T-helper 17 cell (primary cell): Measurements from ENCODE around the gene UBR3. TPM values are rescaled to one million over a fixed set of nuclear protein-coding genes. Genes with fewer than 3 reads are reported as not detected.
"Not testable (repeated sequence)": the region's sequence is repeated elsewhere in the genome, so short reads cannot be mapped to it uniquely, and the experiment has no call there.

Experiments used
- ATAC-seq: fragments of 150-1000 bp; cut with Tn5 transposase; 2 replicates; pipeline ENCODE4 v1.10.0; 2021; ENCODE audit warnings: mild to moderate bottlenecking, moderate library complexity
- DNase-seq, 3 donors: peaks; one replicate each; pipeline versions ENCODE4 v3.0.0 to v3.0.0-alpha.2; 2020 to 2021
- H3K9me3 ChIP-seq: one replicate; pipeline ENCODE4 v1.7.0; 2013; ENCODE audit warnings: low read length, mild to moderate bottlenecking; ENCODE audit not compliant: control insufficient read depth, poor library complexity, severe bottlenecking
- H3K27ac Mint-ChIP-seq: one replicate; pipeline ENCODE4 v1.8.0; 2022; ENCODE audit warnings: mild to moderate bottlenecking, moderate library complexity, mixed read lengths
- H3K27me3 Mint-ChIP-seq: one replicate; pipeline ENCODE4 v1.8.0; 2022; ENCODE audit warnings: mixed read lengths
- H3K36me3 Mint-ChIP-seq: one replicate; pipeline ENCODE4 v1.8.0; 2022; ENCODE audit warnings: low read depth, mixed read lengths
- H3K4me1 Mint-ChIP-seq: one replicate; pipeline ENCODE4 v1.8.0; 2022; ENCODE audit warnings: mild to moderate bottlenecking, mixed read lengths
- H3K4me3 Mint-ChIP-seq: one replicate; pipeline ENCODE4 v1.8.0; 2022; ENCODE audit warnings: mild to moderate bottlenecking, moderate library complexity, mixed read lengths
- total RNA-seq, 4 donors: library from RNA in 2 of 4; stranded (reverse) in 2 of 4; gene quantifications; one replicate each; pipeline ENCODE4 v1.2.3 and lab custom pipeline; 2022 to 2026

Gene UBR3
- total RNA-seq, 2 donors from 2014 or later = 33.6 to 34.9 TPM

DNA sequence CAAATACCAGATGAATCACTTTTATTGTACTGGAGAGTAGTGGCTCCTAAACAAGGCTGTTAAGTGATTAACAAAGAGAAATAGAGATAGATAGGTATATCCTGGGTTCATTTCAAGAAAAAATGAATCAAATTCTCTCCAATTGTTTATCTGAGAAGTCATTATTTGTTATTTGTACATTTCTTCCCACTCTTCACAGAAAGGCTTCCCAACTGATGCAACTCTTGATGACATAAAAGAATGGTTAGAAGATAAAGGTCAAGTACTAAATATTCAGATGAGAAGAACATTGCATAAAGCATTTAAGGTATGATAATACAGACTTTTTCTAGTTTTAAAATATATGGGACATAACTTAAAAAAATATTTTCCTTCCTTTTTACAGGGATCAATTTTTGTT, 20.7 kb upstream of the UBR3 start:
- no peak for DNase-seq
- peaks cover 5% of the 10 kb centered on the region for H3K36me3 Mint-ChIP-seq

DNA sequence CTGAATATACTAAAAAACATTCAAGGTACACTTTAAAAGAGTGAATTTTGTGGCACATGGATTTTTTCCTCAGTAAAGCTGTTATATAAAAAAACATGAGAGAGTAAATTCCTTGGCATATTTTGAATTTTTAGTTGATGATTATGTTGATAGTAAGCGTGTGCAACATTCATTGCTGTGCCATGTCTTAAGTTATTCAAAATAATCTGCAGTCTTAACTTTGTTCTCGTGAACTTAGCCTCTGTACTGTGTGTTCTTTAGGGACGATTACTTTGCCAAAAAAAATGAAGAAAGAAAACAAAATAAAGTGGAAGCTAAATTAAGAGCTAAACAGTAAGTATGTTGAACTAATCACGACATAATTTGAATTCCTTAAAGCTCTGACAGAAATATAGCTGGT, 19.0 kb upstream of the UBR3 start:
- H3K9me3 ChIP-seq = no peaks in the 10 kb centered on the region
- DNase-seq = no peak
- Mint-ChIP-seq H3K27me3 (no peaks in the 10 kb centered on the region), H3K27ac (peak overlapping the region; percentile 21), H3K4me1 (peaks cover 5% of the 10 kb centered on the region), H3K36me3 (peaks cover 5% of the 10 kb centered on the region), H3K4me3 (no peak overlapping the region)
- no peak for ATAC-seq

More for the DNA sequence above, 20.7 kb upstream of the UBR3 start:
- H3K27me3 Mint-ChIP-seq = no peaks in the 10 kb centered on the region
- ATAC-seq = no peak
- H3K9me3 ChIP-seq = no peaks in the 10 kb centered on the region
- no peak overlapping the region for H3K4me3 Mint-ChIP-seq
- H3K27ac Mint-ChIP-seq = no peak overlapping the region
- H3K4me1 Mint-ChIP-seq = peaks cover 8% of the 10 kb centered on the region

DNA sequence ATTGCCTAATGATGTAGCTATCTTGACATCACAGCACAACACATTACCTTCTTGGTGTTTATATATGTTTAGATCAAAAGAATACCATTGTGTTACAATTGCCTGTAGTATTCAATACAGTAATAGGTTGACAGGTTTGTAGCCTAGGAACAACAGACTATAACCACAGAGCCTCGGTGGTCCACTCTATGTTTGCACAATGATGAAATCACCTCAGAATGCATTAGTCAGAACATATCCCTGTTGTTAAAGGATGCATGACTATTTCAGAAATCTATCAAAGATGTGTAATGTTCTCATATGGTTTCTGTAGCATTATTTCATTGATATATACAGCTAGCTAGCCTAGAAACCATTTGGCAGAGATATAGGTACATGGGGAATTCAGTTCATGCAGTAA, 11.4 kb upstream of the UBR3 start:
- no peak for ATAC-seq
- peaks cover 3% of the 10 kb centered on the region for H3K4me1 Mint-ChIP-seq
- H3K27me3 Mint-ChIP-seq = no peaks in the 10 kb centered on the region
- no peak overlapping the region for H3K4me3 Mint-ChIP-seq
- no peaks in the 10 kb centered on the region for H3K9me3 ChIP-seq
- H3K36me3 Mint-ChIP-seq = peaks cover 8% of the 10 kb centered on the region
- H3K27ac Mint-ChIP-seq = no peak overlapping the region
- DNase-seq = no peak

DNA sequence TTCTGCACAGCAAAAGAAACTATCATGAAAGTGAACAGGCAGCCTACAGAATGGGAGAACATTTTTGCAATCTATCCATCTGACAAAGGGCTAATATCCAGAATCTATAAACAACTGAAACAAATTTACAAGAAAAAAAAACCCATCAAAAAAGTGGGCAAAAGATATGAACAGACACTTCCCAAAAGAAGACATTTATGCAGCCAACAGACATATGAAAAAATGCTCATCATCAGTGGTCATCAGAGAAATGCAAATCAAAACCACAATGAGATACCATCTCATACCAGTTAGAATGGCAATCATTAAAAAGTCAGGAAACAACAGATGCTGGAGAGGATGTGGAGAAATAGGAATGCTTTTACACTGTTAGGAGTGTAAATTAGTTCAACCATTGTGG, 10.3 kb upstream of the UBR3 start:
- not testable (repeated sequence) for H3K27ac Mint-ChIP-seq, DNase-seq, H3K4me3 Mint-ChIP-seq, ATAC-seq, H3K9me3 ChIP-seq, H3K27me3 Mint-ChIP-seq, H3K36me3 Mint-ChIP-seq, H3K4me1 Mint-ChIP-seq

DNA sequence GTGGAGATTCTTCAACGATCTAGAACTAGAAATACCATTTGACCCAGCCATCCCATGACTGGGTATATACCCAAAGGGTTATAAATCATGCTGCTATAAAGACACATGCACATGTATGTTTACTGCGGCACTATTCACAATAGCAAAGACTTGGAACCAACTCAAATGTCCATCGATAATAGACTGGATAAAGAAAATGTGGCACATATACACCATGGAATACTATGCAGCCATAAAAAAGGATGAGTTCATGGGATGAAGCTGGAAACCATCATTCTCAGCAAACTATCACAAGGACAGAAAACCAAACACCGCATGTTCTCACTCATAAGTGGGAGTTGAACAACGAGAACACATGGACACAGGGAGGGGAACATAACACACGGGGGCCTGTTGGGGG, 9.9 kb upstream of the UBR3 start:
- not testable (repeated sequence) for H3K36me3 Mint-ChIP-seq, H3K4me3 Mint-ChIP-seq, H3K27ac Mint-ChIP-seq, H3K4me1 Mint-ChIP-seq, H3K9me3 ChIP-seq, DNase-seq, H3K27me3 Mint-ChIP-seq, ATAC-seq

DNA sequence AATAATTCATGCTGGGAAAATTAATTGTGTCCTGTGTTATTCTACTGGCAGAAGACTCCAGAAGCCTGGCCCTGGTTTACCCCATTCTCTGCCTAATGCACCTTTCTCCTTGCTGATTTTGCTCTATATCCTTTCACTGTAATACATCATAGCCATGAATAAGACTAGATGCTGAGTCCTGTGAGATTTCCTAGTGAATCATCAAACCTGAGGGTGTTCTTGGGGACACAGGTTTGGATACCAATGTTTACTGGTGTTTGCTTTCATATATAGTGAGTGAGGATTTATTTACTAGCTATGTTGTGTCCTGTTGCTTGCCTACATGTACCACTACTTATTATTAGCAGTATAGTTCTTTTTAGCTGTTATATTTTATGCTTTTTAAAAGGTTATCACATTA, 9.0 kb upstream of the UBR3 start:
- no peak for DNase-seq

DNA sequence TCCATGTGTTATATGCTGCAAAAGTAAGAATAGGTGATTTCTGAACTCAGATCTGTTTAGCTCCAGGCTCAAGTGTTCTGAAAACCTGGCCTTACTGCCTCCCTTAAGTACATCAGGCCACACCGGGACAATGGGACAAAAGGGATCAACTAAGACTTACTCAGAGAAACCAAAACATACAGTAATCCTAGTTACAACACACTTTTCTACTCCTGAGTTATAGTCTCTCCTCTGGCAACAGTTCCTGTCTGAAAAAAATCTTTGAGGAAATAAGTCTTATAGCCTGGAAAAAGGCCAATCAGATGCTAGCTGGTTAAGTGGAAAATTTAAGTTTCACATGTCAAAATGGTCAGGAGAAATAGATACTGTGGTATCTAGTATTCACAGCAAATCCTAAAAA, 8.1 kb upstream of the UBR3 start:
- DNase-seq = no peak
- peak overlapping the region; percentile 80 for H3K27ac Mint-ChIP-seq
- H3K27me3 Mint-ChIP-seq = no peaks in the 10 kb centered on the region
- peaks cover 8% of the 10 kb centered on the region for H3K36me3 Mint-ChIP-seq
- no peak overlapping the region for H3K4me3 Mint-ChIP-seq
- ATAC-seq = no peak
- peaks cover 23% of the 10 kb centered on the region for H3K4me1 Mint-ChIP-seq
- H3K9me3 ChIP-seq = no peaks in the 10 kb centered on the region

More for the DNA sequence above, 9.0 kb upstream of the UBR3 start:
- H3K27me3 Mint-ChIP-seq = no peaks in the 10 kb centered on the region
- no peak overlapping the region for H3K4me3 Mint-ChIP-seq
- no peaks in the 10 kb centered on the region for H3K9me3 ChIP-seq
- H3K27ac Mint-ChIP-seq = no peak overlapping the region
- H3K36me3 Mint-ChIP-seq = peaks cover 8% of the 10 kb centered on the region
- H3K4me1 Mint-ChIP-seq = peaks cover 16% of the 10 kb centered on the region
- no peak for ATAC-seq

DNA sequence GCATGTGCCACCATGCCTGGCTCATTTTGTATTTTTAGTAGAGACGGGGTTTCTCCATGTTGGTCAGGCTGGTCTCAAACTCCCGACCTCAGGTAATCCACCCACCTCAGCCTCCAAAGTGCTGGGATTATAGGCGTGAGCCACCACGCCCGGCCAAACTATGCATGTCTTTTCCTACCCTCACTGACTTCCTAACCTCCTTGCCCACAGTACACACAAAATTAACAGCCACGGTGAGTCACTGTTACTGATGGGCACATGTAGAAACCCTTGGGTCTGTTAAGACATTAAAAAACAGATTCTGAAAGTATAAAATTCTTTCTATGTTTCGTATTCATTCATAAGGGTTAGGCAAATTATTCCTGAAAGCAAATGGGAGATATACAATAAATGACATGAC, 7.2 kb upstream of the UBR3 start:
- not testable (repeated sequence) for DNase-seq, H3K27me3 Mint-ChIP-seq
- H3K4me1 Mint-ChIP-seq = peaks cover 28% of the 10 kb centered on the region

DNA sequence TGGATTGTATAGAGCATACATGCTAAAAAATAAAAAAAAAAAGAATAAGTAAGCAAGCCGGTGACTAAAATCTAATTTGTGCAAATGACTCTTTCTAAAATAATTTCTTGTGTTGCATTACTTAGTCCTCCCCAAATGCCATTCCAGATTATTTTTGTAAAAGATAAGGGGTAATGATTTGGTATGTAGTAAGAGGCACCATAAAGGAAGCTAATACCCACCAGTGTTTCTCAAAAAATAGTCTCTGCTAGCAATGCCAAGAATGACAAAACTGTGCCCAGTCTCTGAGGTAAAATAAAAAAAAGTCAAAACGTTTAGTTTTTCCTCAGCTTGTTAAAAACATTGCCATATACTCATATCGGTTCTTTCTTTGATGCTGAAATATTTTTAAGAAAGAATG, 5.2 kb upstream of the UBR3 start:
- no peaks in the 10 kb centered on the region for H3K9me3 ChIP-seq
- peaks cover 4% of the 10 kb centered on the region for H3K36me3 Mint-ChIP-seq
- ATAC-seq (no peak), DNase-seq (no peak)
- no peak overlapping the region for H3K4me3 Mint-ChIP-seq
- H3K27ac Mint-ChIP-seq = peak overlapping the region; percentile 24
- H3K4me1 Mint-ChIP-seq = peaks cover 31% of the 10 kb centered on the region
- H3K27me3 Mint-ChIP-seq = no peaks in the 10 kb centered on the region

More for the DNA sequence above, 7.2 kb upstream of the UBR3 start:
- not testable (repeated sequence) for H3K4me3 Mint-ChIP-seq, H3K36me3 Mint-ChIP-seq, H3K9me3 ChIP-seq, ATAC-seq
- peak overlapping the region; percentile 80 for H3K27ac Mint-ChIP-seq

DNA sequence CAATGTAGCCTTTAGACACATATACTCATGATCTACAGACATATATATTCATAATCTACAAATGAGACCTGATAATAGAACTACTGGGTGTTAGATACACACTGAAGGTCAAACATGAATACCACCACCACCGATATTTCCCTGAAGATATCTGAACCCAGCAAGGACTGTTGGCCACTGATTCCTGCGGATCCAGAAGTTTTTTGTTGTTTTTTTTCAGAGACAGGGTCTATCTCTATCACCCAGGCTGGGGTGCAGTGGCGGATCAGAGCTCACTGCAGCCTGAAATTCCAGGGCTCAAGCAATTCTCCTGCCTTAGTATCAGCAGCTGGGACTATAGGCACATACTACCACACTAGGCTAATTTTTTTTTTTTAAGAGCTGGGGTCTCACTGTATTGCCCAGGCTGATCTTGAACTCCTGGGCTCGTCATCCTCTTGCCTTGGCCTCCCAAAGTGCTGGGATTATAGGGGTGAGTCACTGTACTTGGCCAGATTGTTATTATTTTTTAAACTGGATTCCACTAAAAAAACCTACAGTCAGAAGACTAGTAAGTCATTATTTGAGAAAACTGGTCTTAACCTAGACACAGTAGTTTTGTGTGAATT, 4.4 kb upstream of the UBR3 start:
- no peaks in the 10 kb centered on the region for H3K27me3 Mint-ChIP-seq
- H3K27ac Mint-ChIP-seq = peak overlapping the region; percentile 78
- peak overlapping the region; percentile 74 for H3K4me3 Mint-ChIP-seq
- no peaks in the 10 kb centered on the region for H3K9me3 ChIP-seq
- H3K36me3 Mint-ChIP-seq = no peaks in the 10 kb centered on the region
- no peak for DNase-seq
- peaks cover 31% of the 10 kb centered on the region for H3K4me1 Mint-ChIP-seq
- no peak for ATAC-seq

DNA sequence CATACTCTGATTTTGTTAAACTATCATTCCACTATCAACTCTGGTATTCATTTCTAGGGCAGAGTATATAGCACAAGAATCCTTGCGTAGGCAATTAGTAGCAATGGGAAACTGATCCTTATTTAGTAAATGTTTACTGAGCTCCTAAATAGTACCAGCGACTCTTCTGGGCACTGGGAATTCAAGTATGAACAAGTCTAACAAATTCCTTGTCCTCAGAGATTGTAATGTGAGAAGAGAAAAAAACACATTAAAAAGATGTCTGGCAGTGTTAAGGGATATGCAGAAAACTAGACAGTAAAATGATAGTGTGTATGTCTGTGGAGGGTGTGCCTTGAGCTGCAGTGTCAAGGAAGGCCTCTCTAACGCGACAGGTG, 3.3 kb upstream of the UBR3 start:
- no peaks in the 10 kb centered on the region for H3K27me3 Mint-ChIP-seq
- ATAC-seq = peak; percentile 4
- peak overlapping the region; percentile 78 for H3K27ac Mint-ChIP-seq
- H3K4me3 Mint-ChIP-seq = peak overlapping the region; percentile 94
- no peaks in the 10 kb centered on the region for H3K9me3 ChIP-seq
- H3K4me1 Mint-ChIP-seq = peaks cover 40% of the 10 kb centered on the region
- no peak for DNase-seq
- H3K36me3 Mint-ChIP-seq = peaks cover 3% of the 10 kb centered on the region

DNA sequence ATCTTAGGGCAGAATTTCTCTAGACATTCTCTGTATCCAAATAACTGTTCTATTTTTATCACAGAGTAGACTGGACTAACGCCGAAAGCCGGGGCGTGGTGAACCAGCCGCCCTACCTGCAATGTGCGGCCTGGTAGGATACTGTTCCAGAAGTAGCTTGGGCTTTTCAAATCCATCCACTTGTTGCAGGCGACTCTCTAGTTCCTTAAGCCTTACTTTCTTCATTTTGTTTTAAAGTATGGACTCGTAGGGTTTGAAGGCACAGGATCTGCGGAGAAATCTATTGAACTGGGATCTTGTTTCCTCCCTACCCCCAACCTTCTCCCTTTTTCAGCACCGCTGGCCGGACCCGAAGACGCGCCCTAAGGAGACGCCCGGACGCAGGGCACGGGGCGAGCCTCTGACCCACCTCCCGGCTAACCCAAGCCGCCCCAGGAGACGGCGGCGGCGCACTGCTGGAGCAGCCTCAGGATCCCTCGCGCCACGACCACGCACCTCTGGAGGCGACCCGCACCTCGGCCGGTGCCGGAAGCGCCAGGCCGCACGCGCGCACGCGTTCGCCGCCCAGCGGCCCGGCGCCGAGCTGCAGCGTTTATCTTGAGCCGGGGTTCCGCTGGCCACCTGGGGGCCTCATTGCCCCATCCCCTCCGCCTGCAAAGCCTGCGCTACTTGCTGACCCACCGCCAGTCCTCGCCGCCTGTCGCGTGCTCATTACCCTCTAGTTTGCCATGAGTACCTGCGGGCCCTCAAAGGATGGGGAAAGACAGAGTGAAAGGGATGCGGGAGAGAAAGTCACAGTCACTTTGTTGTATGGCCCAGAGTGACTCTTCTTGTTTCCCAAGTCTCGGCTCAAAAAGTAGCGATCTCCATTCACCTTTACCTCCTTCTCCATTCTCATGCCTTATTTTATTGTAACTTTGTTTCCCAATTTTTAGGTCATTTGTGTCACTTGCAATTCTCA, 2.6 kb upstream of the UBR3 start, which contains the start of gene METTL5:
Gene METTL5, minus strand, starts transcription at position 533 of the 961 bp plus-strand sequence. Its CDS starts 308 bp downstream, at position 225.
- ATAC-seq = peak; percentile 77
- peak within 1 kb of the TSS; percentile 94 for H3K4me3 Mint-ChIP-seq
- peak; percentile 68 to 74 (median 71) for DNase-seq
- peaks cover 3% of the 10 kb centered on the region for H3K36me3 Mint-ChIP-seq
- H3K27me3 Mint-ChIP-seq = no peaks in the 10 kb centered on the region
- H3K9me3 ChIP-seq = no peaks in the 10 kb centered on the region
- H3K27ac Mint-ChIP-seq = peak within 1 kb of the TSS; percentile 78
- peaks cover 42% of the 10 kb centered on the region for H3K4me1 Mint-ChIP-seq

DNA sequence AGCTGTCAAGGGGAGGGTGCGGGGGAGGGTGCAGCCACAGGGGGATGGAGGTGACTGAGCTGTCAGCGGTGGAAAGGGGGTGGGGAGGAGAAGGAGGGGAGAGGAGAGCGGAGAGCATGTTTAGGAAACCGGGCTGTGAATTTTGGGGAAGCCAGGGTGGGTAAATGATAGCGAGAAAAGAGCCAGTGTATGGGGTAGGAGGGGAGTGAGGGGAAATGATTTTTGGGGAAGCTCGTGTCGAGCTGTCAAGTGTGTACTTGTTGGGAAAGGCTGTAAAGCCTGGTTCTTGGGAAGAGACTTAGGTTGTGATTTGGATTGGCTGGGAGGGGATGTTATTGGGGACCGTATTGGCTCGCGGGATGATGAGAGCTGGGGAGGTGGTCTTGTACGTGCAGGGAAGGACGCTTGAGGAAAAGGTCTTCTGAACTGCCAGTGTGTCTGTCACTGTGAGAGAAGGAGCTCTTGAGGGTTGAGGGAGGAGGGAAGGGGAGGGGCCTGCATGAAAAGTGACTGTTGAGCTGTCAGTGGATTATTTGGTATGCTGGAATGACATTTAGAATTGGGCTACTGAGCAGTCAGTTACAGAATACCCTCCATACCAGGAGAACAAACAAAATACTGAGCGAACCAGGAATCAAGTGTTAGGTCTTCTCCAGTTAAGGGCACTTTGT, 1.0 kb downstream of the UBR3 start:
- no peaks in the 10 kb centered on the region for H3K27me3 Mint-ChIP-seq
- H3K27ac Mint-ChIP-seq = peak overlapping the region; percentile 98

More for the DNA sequence above, 1.0 kb downstream of the UBR3 start:
- no peaks in the 10 kb centered on the region for H3K9me3 ChIP-seq
- ATAC-seq (peak; percentile 43), DNase-seq (peak in 1 of 3 donors; percentile 11)
- Mint-ChIP-seq H3K4me3 (peak overlapping the region; percentile 100), H3K36me3 (peaks cover 3% of the 10 kb centered on the region), H3K4me1 (peaks cover 46% of the 10 kb centered on the region)
